Kidney (tissue), 14 donors: ENCODE data around the gene SLC35G1. TPM values are rescaled to one million over a fixed set of nuclear protein-coding genes. Genes with fewer than 3 reads are reported as not detected.

ENCODE experiments used
- DNase-seq, 5 donors: peaks; one replicate each; pipeline ENCODE4 v3.0.0-alpha.2; 2013 to 2020
- FAIRE-seq: peaks from 2 replicates; lab custom pipeline; 2012; peaks lifted over from hg19 to GRCh38; lab: Jason Lieb, UNC
- H3K27ac ChIP-seq, 2 donors: one replicate each; pipeline ENCODE4 v1.7.0; 2013; ENCODE audit warnings: low read depth in 2 of 2, low read length in 2 of 2, inconsistent platforms in 1 of 2
- H3K27me3 ChIP-seq: one replicate; pipeline ENCODE4 v1.7.1; 2013; ENCODE audit warnings: low read length, inconsistent platforms; ENCODE audit not compliant: control insufficient read depth, insufficient read depth
- H3K36me3 ChIP-seq, 3 donors: one replicate each; pipeline versions ENCODE4 v1.7.0 to v1.7.1; 2013; ENCODE audit warnings: low read length in 3 of 3, control low read depth in 1 of 3, inconsistent platforms in 1 of 3; ENCODE audit not compliant: insufficient read depth in 3 of 3, control insufficient read depth in 2 of 3
- H3K4me1 ChIP-seq, 3 donors: one replicate each; pipeline versions ENCODE4 v1.7.0 to v1.7.1; 2013; ENCODE audit warnings: low read length in 3 of 3, inconsistent platforms in 1 of 3, low read depth in 1 of 3; ENCODE audit not compliant: control insufficient read depth in 2 of 3, insufficient read depth in 2 of 3
- H3K4me3 ChIP-seq, 3 donors: one replicate each; pipeline versions ENCODE4 v1.7.0 to v1.8.1; 2013; ENCODE audit warnings: low read length in 3 of 3, control low read depth in 1 of 3, inconsistent platforms in 1 of 3
- H3K9ac ChIP-seq, 3 donors: one replicate each; pipeline versions ENCODE4 v1.7.0 to v1.7.1; 2013; ENCODE audit warnings: low read length in 3 of 3, control low read depth in 1 of 3, inconsistent platforms in 1 of 3
- H3K9me3 ChIP-seq, 3 donors: one replicate each; pipeline versions ENCODE4 v1.7.0 to v1.7.1; 2013; ENCODE audit warnings: low read length in 3 of 3, control low read depth in 1 of 3, inconsistent platforms in 1 of 3; ENCODE audit not compliant: control insufficient read depth in 2 of 3, insufficient read depth in 1 of 3
- intact Hi-C: fragments of 100-400 bp; cut with DNase I; formaldehyde crosslinking; loops from one replicate; pipeline ENCODE4 v1.11.1; 2022
- polyA plus RNA-seq: library from polyadenylated mRNA; stranded (reverse); fragments of 350-450 nt; fragmentation: Illumina TruSeq; extraction: RNeasy Lipid Tissue Mini Kit (QIAGEN cat#74804); gene quantifications from one replicate; pipeline ENCODE4 v1.2.3, GENCODE V29; 2014; ENCODE audit warnings: low read depth, low replicate concordance; ENCODE audit not compliant: insufficient read depth
- total RNA-seq: library from RNA; stranded (reverse); fragmentation: NEBNext Ultra II Directional; extraction: Animal tissue kit (Norgen Biotek cat#: 25700); gene quantifications from one replicate; pipeline ENCODE4 v1.2.1, GENCODE V29; 2021
- TF ChIP-seq, protein P1 (sequence below): IDR thresholded peaks from 3 replicates; pipeline ENCODE4 v1.5.1; 2012; ENCODE audit warnings: mild to moderate bottlenecking, moderate library complexity, borderline replicate concordance; ENCODE audit not compliant: insufficient read depth; ENCODE audit errors: extremely low read depth
- donor health status: control.
- donor health status: control.
- donor health status: control.
- donor health status: control.
- donor health status: control.
- donor health status: DM: yes; HTN: yes; CAD: no.
- donor health status: Normal renal cell carcinoma (clear cell type).

The SLC35G1 gene
- total and polyA plus RNA-seq, 2 donors from 2014 or later, result 2.6 to 3.1 TPM

DNA sequence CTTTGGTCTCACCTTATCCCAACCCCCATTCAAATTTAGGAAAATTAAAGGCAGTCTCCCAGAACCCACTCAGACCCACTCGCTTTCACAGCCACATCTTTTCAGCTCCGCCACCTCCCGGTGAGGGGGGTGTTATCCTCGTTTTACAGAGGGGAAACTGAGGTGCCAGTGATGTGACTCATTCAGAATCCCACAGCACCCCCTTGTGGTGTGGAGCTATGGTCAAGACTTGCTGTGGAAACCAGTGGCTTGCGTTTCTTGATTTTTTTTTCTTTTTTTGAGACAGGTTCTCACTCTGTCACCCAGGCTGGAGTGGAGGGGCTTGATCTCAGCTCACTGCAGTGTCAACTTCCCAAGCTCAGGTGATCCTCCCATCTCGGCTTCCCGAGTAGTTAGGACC, 27.6 kb downstream of the SLC35G1 start:
- intact Hi-C loops, result no loop called here
- no peaks in the 10 kb centered on the region for H3K9me3 ChIP-seq

DNA sequence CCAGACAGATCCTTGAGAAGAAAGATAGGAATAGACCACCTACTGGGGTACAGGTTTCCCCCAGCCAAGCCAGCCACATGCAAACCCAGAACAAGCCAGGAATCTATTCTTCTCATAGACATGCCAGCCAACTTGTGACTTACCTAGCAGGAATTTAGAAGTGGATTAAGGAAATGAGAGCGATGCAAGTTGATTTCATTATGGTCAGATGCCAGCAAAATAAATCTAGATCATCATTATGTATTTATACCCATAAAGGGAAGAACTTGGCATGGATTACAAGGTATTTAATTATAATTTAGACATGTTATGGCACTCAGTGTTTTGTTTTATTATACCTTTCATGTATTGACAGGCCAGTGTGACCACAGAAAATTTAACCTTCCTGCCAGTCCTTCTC, 32.8 kb downstream of the SLC35G1 start:
- no peaks in the 10 kb centered on the region for H3K9me3 ChIP-seq
- H3K9ac ChIP-seq, result no peak overlapping the region
- TF ChIP-seq, protein P1, sequence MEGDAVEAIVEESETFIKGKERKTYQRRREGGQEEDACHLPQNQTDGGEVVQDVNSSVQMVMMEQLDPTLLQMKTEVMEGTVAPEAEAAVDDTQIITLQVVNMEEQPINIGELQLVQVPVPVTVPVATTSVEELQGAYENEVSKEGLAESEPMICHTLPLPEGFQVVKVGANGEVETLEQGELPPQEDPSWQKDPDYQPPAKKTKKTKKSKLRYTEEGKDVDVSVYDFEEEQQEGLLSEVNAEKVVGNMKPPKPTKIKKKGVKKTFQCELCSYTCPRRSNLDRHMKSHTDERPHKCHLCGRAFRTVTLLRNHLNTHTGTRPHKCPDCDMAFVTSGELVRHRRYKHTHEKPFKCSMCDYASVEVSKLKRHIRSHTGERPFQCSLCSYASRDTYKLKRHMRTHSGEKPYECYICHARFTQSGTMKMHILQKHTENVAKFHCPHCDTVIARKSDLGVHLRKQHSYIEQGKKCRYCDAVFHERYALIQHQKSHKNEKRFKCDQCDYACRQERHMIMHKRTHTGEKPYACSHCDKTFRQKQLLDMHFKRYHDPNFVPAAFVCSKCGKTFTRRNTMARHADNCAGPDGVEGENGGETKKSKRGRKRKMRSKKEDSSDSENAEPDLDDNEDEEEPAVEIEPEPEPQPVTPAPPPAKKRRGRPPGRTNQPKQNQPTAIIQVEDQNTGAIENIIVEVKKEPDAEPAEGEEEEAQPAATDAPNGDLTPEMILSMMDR, result no peak
- no peaks in the 10 kb centered on the region for H3K27me3 ChIP-seq
- H3K36me3 ChIP-seq, result no peaks in the 10 kb centered on the region
- DNase-seq (no peak), FAIRE-seq (no peak)
- intact Hi-C loops, result no loop called here
- H3K27ac ChIP-seq, result no peak overlapping the region
- no peaks in the 10 kb centered on the region for H3K4me1 ChIP-seq
- no peak overlapping the region for H3K4me3 ChIP-seq

More for the DNA sequence above, 27.6 kb downstream of the SLC35G1 start:
- Histone ChIP-seq H3K4me1 (peaks cover 0 to 8% (median 0%) of the 10 kb centered on the region in 3 donors), H3K4me3 (no peak overlapping the region), H3K9ac (no peak overlapping the region), H3K27ac (no peak overlapping the region), H3K36me3 (no peaks in the 10 kb centered on the region), H3K27me3 (no peaks in the 10 kb centered on the region)
- TF ChIP-seq, protein P1, result peak; percentile 25
- FAIRE-seq (no peak), DNase-seq (no peak)

DNA sequence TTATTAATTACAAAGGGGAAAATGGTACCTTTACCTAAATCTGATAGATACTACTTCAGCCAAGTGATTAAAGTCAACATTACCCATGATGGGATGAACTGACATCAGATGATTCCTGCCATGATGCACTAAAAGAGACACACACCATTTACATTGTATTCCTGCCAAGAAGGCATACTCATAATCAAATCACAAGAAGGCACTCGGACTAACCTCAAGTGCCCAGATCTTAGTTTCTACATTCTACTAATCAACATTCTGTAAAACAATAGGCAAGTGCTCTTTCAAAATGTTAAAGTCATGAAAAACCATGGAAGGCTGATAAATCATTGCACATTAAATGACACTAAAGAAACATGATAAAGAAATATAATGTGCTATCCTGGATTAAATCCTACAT, 44.4 kb downstream of the SLC35G1 start:
- intact Hi-C loops, result no loop called here
- H3K36me3 ChIP-seq, result no peaks in the 10 kb centered on the region
- DNase-seq, result no peak

More for the DNA sequence above, 44.4 kb downstream of the SLC35G1 start:
- TF ChIP-seq, protein P1, result no peak
- Histone ChIP-seq H3K9me3 (no peaks in the 10 kb centered on the region), H3K4me1 (no peaks in the 10 kb centered on the region), H3K4me3 (no peak overlapping the region), H3K27me3 (no peaks in the 10 kb centered on the region), H3K27ac (no peak overlapping the region), H3K9ac (no peak overlapping the region)
- no peak for FAIRE-seq
